DOHH2 (cell line): ENCODE results near the gene POLR3GL.

ENCODE experiments used
- CTCF ChIP-seq: fragments of 200-600 bp; sonication (generic); IDR thresholded peaks from one replicate; pipeline ENCODE4 v1.5.1; 2014; ENCODE audit warnings: antibody characterized with exemption, mild to moderate bottlenecking, low read depth, low read length; ENCODE audit not compliant: poor library complexity, severe bottlenecking
- EZH2phosphoT487 ChIP-seq: fragments of 200-600 bp; sonication (generic); IDR thresholded peaks from 2 replicates; pipeline ENCODE4 v1.6.1; 2017; ENCODE audit warnings: borderline replicate concordance, mild to moderate bottlenecking, antibody characterized with exemption, low read length, moderate library complexity, mixed read lengths

GRCh38 chr1:146001709-146002108 lies 37.2 kb downstream of the POLR3GL start:
- no peak for TF ChIP-seq CTCF
- no peak for TF ChIP-seq EZH2phosphoT487
